Esophagus muscularis mucosa (tissue), 3 donors: ENCODE results near the gene SKOR1.

Experiments
- CTCF ChIP-seq, 3 experiments: fragments of 200-600 bp in 2 of 3; fragments of 450-650 bp in 1 of 3; sonication (generic) in 2 of 3; IDR thresholded peaks; one replicate each; pipeline ENCODE4 v1.5.1; 2017 to 2019; ENCODE audit warnings: antibody characterized with exemption in 3 of 3, mild to moderate bottlenecking in 2 of 3, moderate library complexity in 1 of 3
- POLR2A ChIP-seq: fragments of 450-650 bp; IDR thresholded peaks from one replicate; pipeline ENCODE4 v1.6.1; 2017; ENCODE audit warnings: antibody characterized with exemption, moderate library complexity, mild to moderate bottlenecking, low read depth

- TF ChIP-seq CTCF (IDR thresholded peaks at IDR 0.05) (no peak), POLR2A (no peak)
These were observed 47.5 kb upstream of the SKOR1 start for GRCh38 chr15:67777773-67778172.
